Activated naive CD4-positive, alpha-beta T cell (primary cell): ENCODE data around the gene DAB2IP.

Source experiments
- DNase-seq, 4 experiments: peaks; one replicate each; lab custom pipeline; 2025; lab: John Stamatoyannopoulos, UW

The DAB2IP gene

DNA sequence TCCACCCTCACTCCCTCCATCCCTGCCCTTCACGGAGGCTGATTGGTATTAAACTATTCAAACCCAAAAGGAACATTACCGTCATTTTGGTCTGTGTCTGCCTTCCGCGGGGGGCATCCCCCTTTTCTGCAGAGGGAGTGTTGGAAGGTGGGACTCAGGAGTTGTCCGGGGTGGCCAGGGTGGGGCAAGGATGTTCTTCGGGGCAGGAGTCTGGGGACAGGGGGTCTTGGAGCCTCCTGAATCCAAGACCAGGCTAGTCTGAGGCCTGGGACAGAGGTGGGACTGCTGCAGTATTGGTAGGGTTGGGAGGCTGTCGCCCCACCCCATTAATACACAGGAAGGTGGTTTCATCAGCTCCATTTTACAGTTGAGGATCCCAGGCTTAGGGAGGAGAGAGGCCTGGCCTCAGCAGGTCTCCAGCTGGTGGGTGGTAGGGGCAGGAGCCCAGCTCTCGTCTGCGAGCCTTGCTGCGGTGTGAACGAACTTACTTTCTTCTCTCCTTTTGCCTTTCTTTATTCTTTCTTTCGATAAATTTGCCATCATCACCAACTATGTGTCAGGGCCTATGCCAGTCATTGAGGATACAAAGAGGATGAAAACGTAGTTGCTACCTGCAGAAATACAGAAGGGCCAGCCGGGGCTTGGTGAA, 33.8 kb downstream of the DAB2IP start:
- DNase-seq = no peak

DNA sequence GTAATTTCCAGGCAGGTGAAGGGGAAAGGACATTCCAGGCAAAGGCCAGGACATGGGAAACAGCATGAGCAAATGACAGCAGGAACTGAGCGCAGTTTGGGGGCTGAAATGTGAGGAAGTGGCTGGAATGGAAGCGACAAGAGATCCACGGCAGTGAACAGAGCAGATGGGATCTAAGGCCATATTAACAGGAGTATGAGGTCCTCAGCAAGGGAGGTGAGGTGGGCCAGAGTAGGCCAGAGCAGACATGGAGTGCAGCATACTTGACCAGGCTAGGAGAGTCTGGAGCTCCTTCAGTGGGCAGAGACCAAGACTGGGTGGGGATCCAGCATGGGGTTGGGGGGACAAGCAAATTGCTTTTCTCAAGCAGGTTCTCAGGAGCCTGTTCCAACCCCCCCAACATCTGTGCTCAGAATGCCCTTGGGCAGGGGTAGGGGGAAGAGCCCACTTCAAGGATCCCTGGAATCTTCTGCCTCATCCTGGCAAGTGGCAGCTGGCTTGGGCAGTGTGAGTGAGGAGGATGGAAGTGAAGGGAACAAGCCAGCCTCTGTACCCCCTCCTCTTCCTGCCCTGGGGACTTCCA, 34.5 kb downstream of the DAB2IP start:
- DNase-seq = no peak

- peak in 1 of 4 experiments; percentile 12 for DNase-seq
Observed at GRCh38 chr9:121686930-121687541, 35.6 kb downstream of the DAB2IP start.

- DNase-seq = no peak
Observed at GRCh38 chr9:121688146-121688680, 36.8 kb downstream of the DAB2IP start.

DNA sequence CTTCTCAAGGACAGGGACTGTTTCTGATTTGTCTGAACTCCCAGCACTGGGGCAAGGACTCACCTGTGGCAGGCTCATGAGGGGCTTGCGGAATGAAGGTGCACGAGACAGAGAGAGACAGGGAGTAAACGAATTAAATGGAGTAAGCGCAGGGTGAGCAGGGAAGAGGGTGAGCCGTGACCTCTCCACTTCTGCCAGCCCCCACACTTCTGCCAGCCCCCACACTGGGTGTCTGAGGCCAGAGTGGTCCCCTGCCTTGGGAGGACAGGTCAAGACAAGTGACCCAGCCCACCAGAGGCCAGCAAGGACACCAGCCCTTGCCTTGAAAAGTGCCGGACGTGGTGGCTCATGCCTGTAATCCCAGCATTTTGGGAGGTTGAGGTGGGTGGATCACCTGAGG, 37.2 kb downstream of the DAB2IP start:
- no peak for DNase-seq

- no peak for DNase-seq
Observed at GRCh38 chr9:121689461-121690157, 38.2 kb downstream of the DAB2IP start.

- no peak for DNase-seq
Observed at GRCh38 chr9:121690316-121690715, 38.9 kb downstream of the DAB2IP start.

DNA sequence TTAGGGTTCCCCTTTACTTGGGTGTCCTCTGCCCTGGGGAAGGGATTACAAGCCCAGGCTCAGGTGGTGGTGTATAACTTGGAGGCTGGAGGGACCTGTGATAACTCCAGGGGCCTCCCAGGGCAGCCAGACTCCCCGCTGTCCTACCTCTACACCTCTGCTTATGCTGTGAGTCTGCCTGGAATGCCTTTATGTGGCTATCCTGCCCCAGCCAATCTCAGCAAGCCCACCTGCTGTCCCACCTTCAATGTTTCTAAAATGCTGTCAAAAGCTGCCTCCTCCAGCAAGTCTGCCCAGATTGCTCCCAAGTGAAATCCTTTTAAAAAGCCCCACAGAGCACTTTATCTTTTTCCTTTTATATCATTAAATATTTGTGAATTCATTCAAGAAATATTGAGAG, 39.3 kb downstream of the DAB2IP start:
- no peak for DNase-seq

DNA sequence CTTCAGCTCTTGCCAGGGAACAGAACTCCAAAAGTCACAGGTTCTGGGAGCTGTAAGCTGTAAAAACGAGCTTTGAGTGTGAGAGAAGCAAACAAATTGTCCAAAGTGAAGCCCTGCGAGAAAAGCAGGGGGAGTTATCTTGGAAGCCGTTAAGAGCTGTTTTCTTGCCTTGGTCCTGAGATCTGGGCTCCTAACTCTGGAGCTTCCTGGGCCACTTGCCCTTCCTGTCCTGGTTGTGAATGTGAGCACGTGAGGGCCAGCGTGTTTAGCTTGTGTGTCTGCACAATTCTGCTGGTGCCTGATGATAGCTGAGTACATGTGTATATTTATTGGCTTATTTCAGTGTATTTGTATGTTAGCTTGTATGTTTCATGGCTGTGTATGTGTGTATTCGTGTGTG, 40.5 kb downstream of the DAB2IP start:
- DNase-seq = no peak

- DNase-seq = no peak
Observed at GRCh38 chr9:121692606-121693387, 41.4 kb downstream of the DAB2IP start.

GRCh38 chr9:121693388-121693670, 41.9 kb downstream of the DAB2IP start:
- no peak for DNase-seq

- DNase-seq = no peak
Observed at GRCh38 chr9:121694001-121694400, 42.6 kb downstream of the DAB2IP start.

- no peak for DNase-seq
Observed at GRCh38 chr9:121694600-121694999, 43.2 kb downstream of the DAB2IP start.

DNA sequence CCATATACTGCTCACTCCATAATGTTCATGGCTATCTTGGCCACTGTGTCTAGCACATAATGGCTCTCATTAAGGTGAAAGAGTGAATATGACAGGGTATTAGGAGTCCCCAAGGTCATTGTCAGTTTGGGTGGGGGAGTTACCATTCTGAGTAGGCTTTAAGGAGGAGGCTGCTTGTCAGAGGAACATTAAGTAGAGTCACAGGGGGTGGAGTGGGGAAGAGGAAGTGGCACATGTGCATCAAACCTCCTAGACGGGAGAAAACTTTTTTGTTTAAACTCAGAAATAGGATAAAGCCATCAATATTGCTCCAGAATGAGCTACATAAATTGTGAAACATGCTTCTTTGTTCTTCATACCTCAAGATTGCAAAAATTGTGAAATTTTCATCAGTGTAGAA, 45.5 kb downstream of the DAB2IP start:
- no peak for DNase-seq

- DNase-seq = peak in 1 of 4 experiments; percentile 5
Observed at GRCh38 chr9:121698627-121699570, 47.5 kb downstream of the DAB2IP start.

DNA sequence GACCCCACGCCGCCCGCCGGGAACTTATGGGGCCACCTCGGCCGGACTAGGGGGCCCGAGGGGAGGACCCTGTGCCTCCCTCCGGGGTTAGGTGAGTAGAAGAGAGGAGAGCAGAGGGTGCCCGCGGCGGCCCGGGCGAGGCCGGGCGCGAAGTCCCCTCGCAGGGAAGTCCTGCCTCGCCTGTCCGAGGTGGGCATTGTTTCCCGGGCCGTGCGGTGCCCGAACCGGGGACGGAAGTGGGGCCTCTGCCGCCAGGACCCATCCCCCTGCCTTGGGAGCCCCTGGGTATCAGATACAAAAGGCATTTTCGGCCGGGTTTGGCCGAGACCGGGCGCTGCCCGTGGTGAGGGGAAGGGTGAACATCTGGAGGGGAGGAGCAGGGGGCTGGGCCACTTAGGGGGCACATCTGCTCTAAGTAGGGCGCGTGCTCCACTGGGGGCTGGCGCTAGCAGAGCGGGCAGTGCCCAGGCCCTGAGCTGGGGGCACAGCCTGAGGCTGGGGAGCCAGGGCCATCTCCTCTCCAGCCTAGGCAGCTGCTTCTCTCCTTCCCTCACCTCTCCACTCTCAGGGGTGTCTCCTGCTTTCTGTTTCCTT, 48.2 kb downstream of the DAB2IP start:
- DNase-seq = no peak

DNA sequence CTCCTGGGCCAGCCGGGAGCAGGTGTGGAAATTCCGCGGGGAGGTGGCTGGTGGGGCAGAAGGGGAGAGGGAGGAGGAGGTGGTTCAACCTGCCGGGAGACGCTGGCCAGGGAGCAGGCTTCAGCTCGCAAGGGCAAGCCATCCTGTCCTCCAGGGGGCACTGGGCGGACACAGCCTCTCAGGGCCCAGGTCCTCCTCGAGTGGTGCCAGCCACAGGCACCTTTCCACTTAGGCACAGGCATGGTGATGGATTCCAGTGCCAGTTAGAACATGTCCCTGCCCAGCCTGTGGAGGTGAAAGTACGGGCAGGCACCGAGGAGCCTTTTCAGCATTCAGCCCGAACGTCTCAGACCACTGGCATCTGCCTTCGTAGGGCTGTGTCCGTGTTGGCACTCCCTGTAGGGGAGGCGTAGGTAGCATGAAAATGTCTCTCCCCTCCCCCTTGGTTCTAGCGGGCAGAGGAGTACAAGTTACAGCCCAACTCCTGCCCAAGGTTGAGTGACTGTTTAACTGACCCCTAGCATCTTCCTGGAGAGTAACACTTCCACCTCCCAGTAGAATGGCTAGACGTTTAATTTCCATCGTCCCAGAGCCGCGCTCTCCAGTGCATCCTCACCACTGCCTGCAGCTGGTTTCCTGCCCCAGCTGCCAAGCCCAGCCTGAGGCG, 48.9 kb downstream of the DAB2IP start:
- no peak for DNase-seq

GRCh38 chr9:121700832-121701419, 49.5 kb downstream of the DAB2IP start:
- no peak for DNase-seq

DNA sequence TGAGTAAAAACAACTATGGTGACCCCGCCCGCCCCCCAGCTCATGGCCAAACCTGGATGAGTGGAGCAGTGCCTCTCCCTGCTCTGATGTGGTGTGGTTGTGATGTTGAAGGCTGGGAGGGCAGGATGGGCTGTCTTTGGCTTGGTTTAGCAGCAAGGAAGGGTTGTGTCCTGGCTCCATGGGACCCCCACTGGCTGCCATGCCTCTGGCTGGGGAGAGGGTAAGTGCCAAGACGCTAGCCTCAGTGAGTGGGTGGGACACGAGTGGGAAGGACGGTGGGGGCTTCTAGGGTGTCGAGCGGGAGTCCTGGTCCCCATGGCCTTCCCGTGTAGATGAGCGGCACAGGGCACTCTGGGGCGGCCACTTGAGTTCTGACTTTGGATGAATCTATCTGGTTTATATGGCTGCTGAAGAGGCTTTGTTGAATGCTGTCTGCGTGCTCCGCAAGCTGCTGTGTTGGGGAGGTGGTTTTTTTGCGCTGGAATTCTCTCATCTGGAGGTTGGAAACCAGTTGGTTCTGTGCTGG, 50.4 kb downstream of the DAB2IP start:
- no peak for DNase-seq
